SK-N-SH treated with all-trans-retinoic acid at 6 μM for 48 hours (cell line): ENCODE measurements around the gene RNF166.
A peak's percentile ranks its signal among the peaks of the same experiment; 100 is the strongest.

Source experiments
- ATAC-seq: fragments of 200-7000 bp; cut with Tn5 transposase; 3 replicates; pipeline ENCODE4 v1.9.1; 2020; ENCODE audit warnings: mild to moderate bottlenecking, moderate library complexity
- BACH2 ChIP-seq: fragments of 250-450 bp; sonication (Bioruptor Pico); IDR thresholded peaks from 2 replicates; pipeline ENCODE4 v1.9.0; 2021; ENCODE audit warnings: mild to moderate bottlenecking, borderline replicate concordance
- CSDC2 ChIP-seq: fragments of 250-450 bp; sonication (Bioruptor Pico); IDR thresholded peaks from 2 replicates; pipeline ENCODE4 v1.5.0; 2020; ENCODE audit warnings: mild to moderate bottlenecking, moderate library complexity
- ESRRG ChIP-seq: fragments of 250-450 bp; sonication (Bioruptor Pico); IDR thresholded peaks from 2 replicates; pipeline ENCODE4 v1.6.1; 2021; ENCODE audit warnings: mild to moderate bottlenecking
- OSR1 ChIP-seq: fragments of 250-450 bp; sonication (Bioruptor Pico); IDR thresholded peaks from 2 replicates; pipeline ENCODE4 v1.8.0; 2022; ENCODE audit warnings: moderate library complexity, mild to moderate bottlenecking, inconsistent platforms
- PPARA ChIP-seq: fragments of 250-450 bp; sonication (Bioruptor Pico); IDR thresholded peaks from 2 replicates; pipeline ENCODE4 v1.5.0; 2020; ENCODE audit warnings: mild to moderate bottlenecking, borderline replicate concordance
- SNAI2 ChIP-seq: fragments of 250-450 bp; sonication (Bioruptor Pico); IDR thresholded peaks from 2 replicates; pipeline ENCODE4 v1.5.0; 2020; ENCODE audit warnings: mild to moderate bottlenecking, moderate library complexity
- TCF4 ChIP-seq: fragments of 250-450 bp; sonication (Bioruptor Pico); IDR thresholded peaks from 2 replicates; pipeline ENCODE4 v1.8.0; 2021; ENCODE audit warnings: mild to moderate bottlenecking, moderate library complexity, borderline replicate concordance
- TOX ChIP-seq: fragments of 250-450 bp; sonication (Bioruptor Pico); IDR thresholded peaks from 2 replicates; pipeline ENCODE4 v1.8.0; 2021; ENCODE audit warnings: mild to moderate bottlenecking, moderate library complexity, borderline replicate concordance
- ZC3H10 ChIP-seq: fragments of 250-450 bp; sonication (Bioruptor Pico); IDR thresholded peaks from 2 replicates; pipeline ENCODE4 v1.5.1; 2021; ENCODE audit warnings: mild to moderate bottlenecking, moderate library complexity
- ZFP30 ChIP-seq: fragments of 450-650 bp; formaldehyde crosslinking; IDR thresholded peaks from 2 replicates; pipeline ENCODE4 v1.5.0; 2022; ENCODE audit warnings: mild to moderate bottlenecking, moderate library complexity
- ZNF565 ChIP-seq: fragments of 450-650 bp; formaldehyde crosslinking; conservative IDR thresholded peaks from 2 replicates; pipeline ENCODE4 v1.5.0; 2020; ENCODE audit warnings: low read depth, mild to moderate bottlenecking, moderate library complexity
- ZNF8 ChIP-seq: fragments of 450-650 bp; formaldehyde crosslinking; IDR thresholded peaks from 2 replicates; pipeline ENCODE4 v1.5.0; 2020; ENCODE audit warnings: mild to moderate bottlenecking, moderate library complexity
- TF ChIP-seq, protein P1 (sequence below): fragments of 250-450 bp; sonication (Bioruptor Pico); IDR thresholded peaks from 2 replicates; pipeline ENCODE4 v1.8.0; 2021; ENCODE audit warnings: low read depth, mild to moderate bottlenecking, moderate library complexity, borderline replicate concordance
- TF ChIP-seq, protein P2 (sequence below): fragments of 250-450 bp; sonication (Bioruptor Pico); IDR thresholded peaks from 2 replicates; pipeline ENCODE4 v1.8.0; 2020; ENCODE audit warnings: mild to moderate bottlenecking, moderate library complexity, borderline replicate concordance

The RNF166 gene, protein sequence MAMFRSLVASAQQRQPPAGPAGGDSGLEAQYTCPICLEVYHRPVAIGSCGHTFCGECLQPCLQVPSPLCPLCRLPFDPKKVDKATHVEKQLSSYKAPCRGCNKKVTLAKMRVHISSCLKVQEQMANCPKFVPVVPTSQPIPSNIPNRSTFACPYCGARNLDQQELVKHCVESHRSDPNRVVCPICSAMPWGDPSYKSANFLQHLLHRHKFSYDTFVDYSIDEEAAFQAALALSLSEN

DNA sequence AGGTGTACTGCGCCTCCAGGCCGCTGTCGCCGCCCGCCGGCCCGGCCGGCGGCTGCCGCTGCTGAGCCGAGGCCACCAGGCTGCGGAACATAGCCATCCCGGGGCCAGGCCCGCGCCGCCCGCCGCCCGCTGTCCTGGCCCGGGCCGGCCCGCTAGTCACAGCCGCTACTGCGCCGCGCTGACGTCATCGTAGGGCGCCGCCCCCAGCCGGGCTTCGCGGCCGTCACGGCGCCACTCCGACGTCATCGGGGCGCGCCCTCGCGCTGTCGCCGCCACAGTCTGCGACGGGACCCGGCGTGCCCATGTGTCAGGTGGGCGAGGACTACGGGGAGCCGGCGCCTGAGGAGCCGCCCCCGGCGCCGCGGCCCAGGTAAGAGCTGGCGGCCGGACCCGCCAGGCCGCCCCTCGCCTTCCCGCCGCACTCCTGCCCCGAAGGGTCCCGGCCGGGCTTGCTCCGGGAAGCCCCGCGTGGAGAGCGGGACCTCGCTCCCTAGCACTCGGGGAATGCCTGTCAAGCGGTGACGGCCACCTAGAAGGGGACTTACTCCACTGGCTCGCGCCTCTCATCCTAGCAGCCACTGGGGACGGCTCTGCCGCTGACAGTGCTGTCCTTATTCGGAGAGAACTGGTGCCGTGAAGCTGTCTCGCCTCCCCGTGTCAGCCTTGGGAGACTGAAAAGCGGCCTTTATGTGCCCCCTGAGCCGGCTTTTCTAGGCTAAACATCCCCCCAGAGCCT lies at the start of gene RNF166, which contains the start of gene CTU2:
RNF166 (minus strand) TSS at position 180 of the 736 bp plus-strand sequence; CDS start at position 97, 83 bp downstream.
CTU2 (plus strand) TSS at position 275 of the 736 bp plus-strand sequence; CDS start at position 303, 28 bp downstream.
- TF ChIP-seq PPARA (CRISPR knock-in tag) (no peak), TCF4 (CRISPR knock-in tag) (no peak), BACH2 (CRISPR knock-in tag) (0 out of 2 replicates have a peak, but pooled peaks have one; percentile 61), ZNF565 (CRISPR knock-in tag) (no peak)
- TF ChIP-seq, protein P1, sequence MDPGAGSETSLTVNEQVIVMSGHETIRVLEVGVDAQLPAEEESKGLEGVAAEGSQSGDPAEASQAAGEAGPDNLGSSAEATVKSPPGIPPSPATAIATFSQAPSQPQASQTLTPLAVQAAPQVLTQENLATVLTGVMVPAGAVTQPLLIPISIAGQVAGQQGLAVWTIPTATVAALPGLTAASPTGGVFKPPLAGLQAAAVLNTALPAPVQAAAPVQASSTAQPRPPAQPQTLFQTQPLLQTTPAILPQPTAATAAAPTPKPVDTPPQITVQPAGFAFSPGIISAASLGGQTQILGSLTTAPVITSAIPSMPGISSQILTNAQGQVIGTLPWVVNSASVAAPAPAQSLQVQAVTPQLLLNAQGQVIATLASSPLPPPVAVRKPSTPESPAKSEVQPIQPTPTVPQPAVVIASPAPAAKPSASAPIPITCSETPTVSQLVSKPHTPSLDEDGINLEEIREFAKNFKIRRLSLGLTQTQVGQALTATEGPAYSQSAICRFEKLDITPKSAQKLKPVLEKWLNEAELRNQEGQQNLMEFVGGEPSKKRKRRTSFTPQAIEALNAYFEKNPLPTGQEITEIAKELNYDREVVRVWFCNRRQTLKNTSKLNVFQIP (CRISPR knock-in tag) = no peak
- ATAC-seq = peak; percentile 78

DNA sequence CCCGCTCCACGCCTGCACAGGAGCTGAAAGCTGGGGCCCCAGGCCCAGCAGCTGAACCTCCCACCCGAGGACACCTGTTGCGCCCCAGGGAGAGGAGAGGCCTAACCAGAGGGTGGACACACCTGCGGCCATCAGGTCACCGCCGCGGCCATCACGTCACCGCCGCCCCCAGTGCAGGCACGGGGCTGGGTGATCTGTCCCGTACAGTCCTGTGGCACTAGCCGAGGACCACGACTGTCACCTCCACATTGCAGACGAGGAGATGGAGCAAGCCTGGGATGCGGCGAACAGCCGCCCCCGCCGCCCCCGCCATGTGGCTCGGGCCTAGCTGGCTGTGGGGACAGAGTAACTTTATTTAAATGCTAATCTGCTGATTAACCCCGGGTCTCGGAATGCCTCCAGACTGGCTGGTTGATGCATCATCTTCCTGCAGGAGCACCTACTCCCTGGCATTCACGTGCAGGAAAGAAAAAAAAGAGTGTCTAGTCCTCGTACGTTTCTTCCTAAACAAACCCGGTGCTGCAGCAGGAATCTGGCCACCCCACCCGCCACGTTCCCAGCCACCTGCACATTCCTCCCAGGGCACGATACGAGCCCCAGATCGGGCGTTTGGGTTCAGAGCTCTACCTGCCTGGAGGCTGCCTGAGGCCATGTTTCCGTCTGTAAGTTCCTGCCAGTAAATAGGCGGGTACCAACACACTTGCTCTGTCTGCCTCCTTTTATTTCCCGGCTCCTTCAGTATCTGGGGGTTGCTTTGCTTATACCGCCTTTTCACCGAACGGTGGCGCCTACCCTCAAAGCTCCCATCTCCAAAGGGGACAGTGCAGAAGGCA lies 48.9 kb upstream of the RNF166 start:
- TF ChIP-seq, protein P2, sequence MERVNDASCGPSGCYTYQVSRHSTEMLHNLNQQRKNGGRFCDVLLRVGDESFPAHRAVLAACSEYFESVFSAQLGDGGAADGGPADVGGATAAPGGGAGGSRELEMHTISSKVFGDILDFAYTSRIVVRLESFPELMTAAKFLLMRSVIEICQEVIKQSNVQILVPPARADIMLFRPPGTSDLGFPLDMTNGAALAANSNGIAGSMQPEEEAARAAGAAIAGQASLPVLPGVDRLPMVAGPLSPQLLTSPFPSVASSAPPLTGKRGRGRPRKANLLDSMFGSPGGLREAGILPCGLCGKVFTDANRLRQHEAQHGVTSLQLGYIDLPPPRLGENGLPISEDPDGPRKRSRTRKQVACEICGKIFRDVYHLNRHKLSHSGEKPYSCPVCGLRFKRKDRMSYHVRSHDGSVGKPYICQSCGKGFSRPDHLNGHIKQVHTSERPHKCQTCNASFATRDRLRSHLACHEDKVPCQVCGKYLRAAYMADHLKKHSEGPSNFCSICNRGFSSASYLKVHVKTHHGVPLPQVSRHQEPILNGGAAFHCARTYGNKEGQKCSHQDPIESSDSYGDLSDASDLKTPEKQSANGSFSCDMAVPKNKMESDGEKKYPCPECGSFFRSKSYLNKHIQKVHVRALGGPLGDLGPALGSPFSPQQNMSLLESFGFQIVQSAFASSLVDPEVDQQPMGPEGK = peak; percentile 24; the same call in 1 of the 2 replicates
- TF ChIP-seq OSR1 (CRISPR knock-in tag) (no peak), TCF4 (CRISPR knock-in tag) (no peak)
- TF ChIP-seq, all 23 proteins: peak for 1
- peak; percentile 87 for ATAC-seq

DNA sequence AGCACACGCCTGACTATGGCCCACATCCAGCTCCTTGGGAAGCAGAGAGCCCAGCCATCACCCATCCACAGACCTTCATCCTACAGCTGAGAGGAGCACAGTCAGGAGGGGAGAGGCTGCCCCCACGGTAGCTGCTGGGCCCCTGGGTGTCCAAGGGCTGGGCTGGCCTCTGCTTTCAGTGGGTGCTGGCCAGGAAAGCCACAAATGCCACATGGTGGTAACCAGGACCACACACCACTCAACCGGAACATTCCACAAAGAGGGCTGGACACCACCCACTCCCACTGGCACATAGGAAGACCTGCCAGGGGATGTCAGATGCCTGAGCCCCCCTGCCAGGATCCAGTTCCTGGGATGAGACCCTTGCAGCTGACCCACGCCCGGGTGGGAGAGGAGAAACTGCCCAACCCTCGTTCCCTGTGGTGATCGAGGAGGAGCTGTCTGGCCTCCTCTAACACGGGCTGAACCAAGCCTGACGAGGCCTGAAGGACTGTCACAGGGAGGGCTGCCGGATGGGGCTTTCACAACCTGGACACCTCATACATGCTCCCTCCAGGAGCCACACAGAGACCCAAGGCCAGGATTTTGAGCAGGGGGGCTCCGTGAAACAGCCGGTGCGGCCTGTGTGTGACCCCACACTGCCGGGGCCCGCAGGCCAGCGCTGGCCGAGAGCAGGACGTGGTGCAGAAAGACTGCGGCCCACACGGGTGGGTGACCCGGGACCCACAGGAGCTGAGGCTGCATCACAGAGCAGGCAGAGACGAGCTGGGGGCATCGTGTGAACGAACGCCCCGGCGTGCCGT lies 48.1 kb upstream of the RNF166 start:
- ATAC-seq = no peak
- TF ChIP-seq BACH2 (CRISPR knock-in tag) (no peak), TCF4 (CRISPR knock-in tag) (no peak), ZFP30 (CRISPR knock-in tag) (no peak), CSDC2 (CRISPR knock-in tag) (no peak), TOX (CRISPR knock-in tag) (no peak), ZNF8 (CRISPR knock-in tag) (no peak)
- TF ChIP-seq, protein P2 = no peak

DNA sequence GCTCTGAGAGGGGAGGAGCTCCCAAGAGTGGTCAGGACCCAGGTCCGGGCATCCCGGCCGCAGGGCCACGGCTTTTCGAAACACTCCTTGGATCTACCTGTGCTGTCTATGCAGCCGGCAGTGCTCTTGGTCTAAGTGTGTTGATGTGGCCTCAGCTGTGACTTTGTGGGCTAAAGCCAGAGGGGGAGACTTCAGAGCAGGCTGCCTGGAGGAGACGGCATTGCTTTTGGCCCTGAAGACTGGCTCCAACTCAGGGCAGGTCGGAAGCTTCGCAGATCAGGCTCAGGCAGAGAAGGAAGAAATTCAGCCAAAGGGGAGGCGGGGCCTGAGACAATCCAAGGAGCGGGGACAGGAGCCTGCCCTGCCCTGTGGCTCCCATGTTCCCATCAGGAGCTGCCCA lies 47.4 kb upstream of the RNF166 start:
- no peak for ATAC-seq

More for the DNA sequence above, 47.4 kb upstream of the RNF166 start:
- TF ChIP-seq OSR1 (CRISPR knock-in tag) (no peak), SNAI2 (CRISPR knock-in tag) (no peak), PPARA (CRISPR knock-in tag) (no peak), BACH2 (CRISPR knock-in tag) (no peak), ESRRG (CRISPR knock-in tag) (no peak), ZC3H10 (CRISPR knock-in tag) (no peak), TCF4 (CRISPR knock-in tag) (no peak)
- TF ChIP-seq, protein P2 = no peak
